Measurements from ENCODE around the gene ZFP36L1. TPM values are rescaled to one million over a fixed set of nuclear protein-coding genes. Genes with fewer than 3 reads are reported as not detected.
A peak's percentile ranks its signal among the peaks of the same experiment; 100 is the strongest.

Gene ZFP36L1
- total RNA-seq, 1 experiment from 2014 or later: 240 TPM

DNA sequence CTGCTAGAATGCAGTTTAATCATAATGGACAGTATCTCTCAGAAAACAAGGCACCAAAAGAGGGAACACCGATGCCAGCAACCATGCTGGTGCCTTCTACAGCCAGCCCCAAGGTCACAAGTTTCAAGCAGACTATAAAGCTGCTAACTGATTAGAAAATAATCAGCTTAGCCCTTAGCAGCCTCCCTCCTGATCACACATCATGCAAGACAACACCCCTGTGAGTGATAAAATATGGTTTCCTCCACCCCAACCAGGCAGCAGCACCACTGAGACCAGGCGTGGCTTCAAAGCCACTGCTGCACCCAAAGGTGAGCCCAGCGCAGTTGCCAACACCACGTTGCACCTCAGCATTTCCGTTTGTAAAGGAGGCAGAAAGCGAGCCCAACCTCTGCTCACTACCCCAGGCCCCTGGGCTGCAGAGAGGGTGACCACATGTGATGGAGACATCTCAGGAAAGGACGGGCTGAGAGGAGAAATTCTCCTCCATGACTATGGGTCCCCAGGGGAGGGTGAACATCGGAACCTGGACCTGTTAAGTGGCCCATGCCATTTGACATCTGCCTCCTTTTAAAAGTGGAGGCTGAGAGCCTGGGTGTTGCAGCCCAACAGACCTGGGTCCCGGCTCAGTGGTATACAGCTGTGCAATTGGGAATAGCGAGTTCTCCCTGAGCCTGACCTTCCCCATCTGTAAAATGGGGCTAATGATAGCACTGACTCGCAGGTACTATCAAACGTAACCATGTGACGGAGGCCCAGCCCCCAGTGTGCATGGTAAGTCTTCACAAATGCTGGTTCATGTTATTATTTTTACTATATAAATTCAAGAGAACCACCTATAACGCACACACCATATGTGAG is 11.5 kb downstream of the ZFP36L1 start:
- H3K36me3 Mint-ChIP-seq (ENCODE audit: insufficient read depth, unreplicated experiment): peaks cover 17% of the 10 kb centered on the region
- CTCF ChIA-PET: interaction anchor here (0.5 kb wide), 1 partner anchor 693 kb away, joined by 3 read pairs; no protein-coding TSS in a partner anchor
- H3K4me3 Mint-ChIP-seq (ENCODE audit: low read depth, unreplicated experiment): no peak overlapping the region
- H3K4me1 Mint-ChIP-seq (ENCODE audit: low read depth, unreplicated experiment): peaks cover 50% of the 10 kb centered on the region
- no peaks in the 10 kb centered on the region for H3K9me3 Mint-ChIP-seq (ENCODE audit: low read depth, unreplicated experiment)
- H3K27ac Mint-ChIP-seq (ENCODE audit: unreplicated experiment): no peak overlapping the region
- TF ChIP-seq, protein P1, sequence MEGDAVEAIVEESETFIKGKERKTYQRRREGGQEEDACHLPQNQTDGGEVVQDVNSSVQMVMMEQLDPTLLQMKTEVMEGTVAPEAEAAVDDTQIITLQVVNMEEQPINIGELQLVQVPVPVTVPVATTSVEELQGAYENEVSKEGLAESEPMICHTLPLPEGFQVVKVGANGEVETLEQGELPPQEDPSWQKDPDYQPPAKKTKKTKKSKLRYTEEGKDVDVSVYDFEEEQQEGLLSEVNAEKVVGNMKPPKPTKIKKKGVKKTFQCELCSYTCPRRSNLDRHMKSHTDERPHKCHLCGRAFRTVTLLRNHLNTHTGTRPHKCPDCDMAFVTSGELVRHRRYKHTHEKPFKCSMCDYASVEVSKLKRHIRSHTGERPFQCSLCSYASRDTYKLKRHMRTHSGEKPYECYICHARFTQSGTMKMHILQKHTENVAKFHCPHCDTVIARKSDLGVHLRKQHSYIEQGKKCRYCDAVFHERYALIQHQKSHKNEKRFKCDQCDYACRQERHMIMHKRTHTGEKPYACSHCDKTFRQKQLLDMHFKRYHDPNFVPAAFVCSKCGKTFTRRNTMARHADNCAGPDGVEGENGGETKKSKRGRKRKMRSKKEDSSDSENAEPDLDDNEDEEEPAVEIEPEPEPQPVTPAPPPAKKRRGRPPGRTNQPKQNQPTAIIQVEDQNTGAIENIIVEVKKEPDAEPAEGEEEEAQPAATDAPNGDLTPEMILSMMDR (IDR thresholded peaks at IDR 0.05; ENCODE audit: unreplicated experiment): no peak
- intact Hi-C loops (cut with micrococcal nuclease; ENCODE audit: unreplicated experiment): loop anchor here (5.0 to 10.0 kb wide), 6 partner anchors 84 to 839 kb away; no protein-coding TSS in a partner anchor
- BruUV-seq (replicated peaks): no TSS peak
- DNase-seq: no peak
- no peaks in the 10 kb centered on the region for H3K27me3 Mint-ChIP-seq (ENCODE audit: unreplicated experiment)

DNA sequence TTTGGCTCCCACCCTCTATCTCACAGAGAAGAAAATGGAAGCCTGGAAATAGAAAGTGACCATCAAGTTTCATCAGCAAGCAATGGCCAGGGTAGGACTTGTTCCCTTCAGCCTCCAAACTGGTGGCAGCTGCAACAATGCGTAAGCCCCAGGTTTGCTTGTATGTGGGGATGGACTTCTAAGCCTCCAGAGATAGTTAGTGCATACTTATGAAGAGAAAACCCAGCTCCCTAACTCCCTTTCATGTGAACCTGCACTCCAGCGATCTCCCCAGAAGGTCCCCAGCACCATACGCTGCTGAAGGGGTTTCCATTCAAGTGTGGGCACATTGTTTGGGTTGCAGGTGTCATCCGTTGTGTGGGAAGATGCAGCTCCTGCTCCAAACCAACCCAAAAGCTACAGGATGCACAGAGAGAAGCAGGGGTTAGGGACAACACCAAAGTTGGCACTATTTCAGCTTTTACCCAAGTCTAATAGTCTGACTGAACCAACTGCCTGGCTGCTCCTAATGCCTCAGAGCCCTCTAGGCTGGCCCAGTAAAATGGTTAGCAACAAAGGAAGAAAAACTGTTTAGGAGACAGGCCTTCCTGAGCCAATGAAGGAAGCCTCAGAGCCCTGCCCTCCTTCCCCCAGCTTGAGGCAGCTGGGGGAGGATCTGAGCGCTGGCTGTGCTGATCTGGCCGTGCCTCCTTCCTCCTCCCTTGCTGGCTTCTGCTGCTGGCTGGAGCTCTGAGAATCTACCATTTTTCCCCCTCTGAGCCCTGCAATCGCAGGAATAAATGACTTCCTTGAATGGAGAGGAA is 12.3 kb downstream of the ZFP36L1 start:
- H3K9me3 Mint-ChIP-seq (ENCODE audit: low read depth, unreplicated experiment): peaks cover 2% of the 10 kb centered on the region
- CTCF ChIA-PET: interaction anchor here (0.6 kb wide), 1 partner anchor 152 kb away, joined by 3 read pairs; no protein-coding TSS in a partner anchor
- H3K27ac Mint-ChIP-seq (ENCODE audit: unreplicated experiment): no peak overlapping the region
- intact Hi-C loops (cut with micrococcal nuclease; ENCODE audit: unreplicated experiment): loop anchor here (5.0 to 10.0 kb wide), 6 partner anchors 83 to 838 kb away; no protein-coding TSS in a partner anchor
- peaks cover 9% of the 10 kb centered on the region for H3K36me3 Mint-ChIP-seq (ENCODE audit: insufficient read depth, unreplicated experiment)
- no peak for DNase-seq
- no peak overlapping the region for H3K4me3 Mint-ChIP-seq (ENCODE audit: low read depth, unreplicated experiment)
- H3K27me3 Mint-ChIP-seq (ENCODE audit: unreplicated experiment): no peaks in the 10 kb centered on the region
- H3K4me1 Mint-ChIP-seq (ENCODE audit: low read depth, unreplicated experiment): peaks cover 47% of the 10 kb centered on the region
- TF ChIP-seq, protein P1 (IDR thresholded peaks at IDR 0.05; ENCODE audit: unreplicated experiment): no peak
- no TSS peak for BruUV-seq (replicated peaks)

DNA sequence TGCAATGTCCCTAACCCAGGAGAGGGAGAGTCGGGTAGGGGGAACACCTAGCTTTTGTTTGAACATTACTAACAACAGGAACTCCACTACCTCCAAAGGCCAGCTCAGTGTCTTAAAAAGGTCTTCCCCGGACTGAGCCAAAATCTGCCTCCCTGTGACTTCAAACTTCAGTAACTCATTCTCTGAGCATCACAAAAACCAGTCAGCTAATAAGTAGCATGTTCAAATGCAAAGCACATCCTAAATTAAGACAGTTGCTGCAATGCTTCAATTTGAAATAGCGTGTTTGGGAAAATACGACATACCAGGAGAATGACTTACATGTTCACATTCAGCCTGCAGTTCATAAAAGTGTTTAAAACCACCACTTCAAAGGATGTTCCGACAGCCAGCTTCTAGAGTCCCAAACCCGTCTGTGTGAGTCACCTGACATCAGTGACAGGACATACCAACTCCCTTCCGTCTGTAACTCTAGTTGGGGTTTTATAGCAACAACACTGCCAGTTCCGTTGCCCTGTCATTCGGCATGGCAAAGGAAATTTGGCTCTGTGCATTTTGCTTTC is 13.0 kb downstream of the ZFP36L1 start:
- CTCF ChIA-PET: interaction anchor here (0.6 to 0.8 kb wide), 2 partner anchors 64 to 152 kb away, joined by 3 read pairs; no protein-coding TSS in a partner anchor
- no TSS peak for BruUV-seq (replicated peaks)
- no peak overlapping the region for H3K4me3 Mint-ChIP-seq (ENCODE audit: low read depth, unreplicated experiment)
- DNase-seq: no peak
- H3K27ac Mint-ChIP-seq (ENCODE audit: unreplicated experiment): peak overlapping the region; percentile 39
- H3K27me3 Mint-ChIP-seq (ENCODE audit: unreplicated experiment): no peaks in the 10 kb centered on the region
- H3K9me3 Mint-ChIP-seq (ENCODE audit: low read depth, unreplicated experiment): peaks cover 3% of the 10 kb centered on the region
- intact Hi-C loops (cut with micrococcal nuclease; ENCODE audit: unreplicated experiment): loop anchor here (5.0 to 10.0 kb wide), 6 partner anchors 83 to 838 kb away; no protein-coding TSS in a partner anchor
- peaks cover 47% of the 10 kb centered on the region for H3K4me1 Mint-ChIP-seq (ENCODE audit: low read depth, unreplicated experiment)
- TF ChIP-seq, protein P1 (IDR thresholded peaks at IDR 0.05; ENCODE audit: unreplicated experiment): no peak
- peaks cover 8% of the 10 kb centered on the region for H3K36me3 Mint-ChIP-seq (ENCODE audit: insufficient read depth, unreplicated experiment)

DNA sequence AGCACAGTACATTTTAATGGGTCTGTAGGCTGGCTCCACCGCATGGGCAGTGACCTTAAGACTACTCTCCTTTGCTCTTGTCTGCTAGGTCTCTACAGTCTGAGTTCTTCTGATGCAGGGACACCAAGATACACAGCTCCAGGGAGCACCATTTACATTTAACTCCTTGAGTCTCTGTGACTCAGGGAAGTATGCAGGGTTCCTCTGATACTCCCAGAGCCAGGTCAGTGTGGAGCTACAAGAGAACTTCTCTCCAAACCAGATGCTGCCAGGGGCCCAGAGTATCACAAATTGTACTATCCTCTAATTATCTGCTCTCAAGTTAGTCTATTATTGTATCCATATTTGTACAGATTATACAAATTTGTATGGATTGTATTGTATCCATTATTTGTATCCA is 15.2 kb downstream of the ZFP36L1 start:
- no peak overlapping the region for H3K4me3 Mint-ChIP-seq (ENCODE audit: low read depth, unreplicated experiment)
- peaks cover 51% of the 10 kb centered on the region for H3K4me1 Mint-ChIP-seq (ENCODE audit: low read depth, unreplicated experiment)
- H3K27ac Mint-ChIP-seq (ENCODE audit: unreplicated experiment): no peak overlapping the region
- TF ChIP-seq, protein P1 (IDR thresholded peaks at IDR 0.05; ENCODE audit: unreplicated experiment): no peak
- H3K9me3 Mint-ChIP-seq (ENCODE audit: low read depth, unreplicated experiment): peaks cover 3% of the 10 kb centered on the region
- H3K36me3 Mint-ChIP-seq (ENCODE audit: insufficient read depth, unreplicated experiment): peaks cover 8% of the 10 kb centered on the region
- CTCF ChIA-PET: no interaction called here
- DNase-seq: no peak
- H3K27me3 Mint-ChIP-seq (ENCODE audit: unreplicated experiment): no peaks in the 10 kb centered on the region
- BruUV-seq (replicated peaks): no TSS peak
- intact Hi-C loops (cut with micrococcal nuclease; ENCODE audit: unreplicated experiment): no loop called here

Measured in Calu3 (cell line).